Panc1 (cell line): ENCODE data around the gene LYZL2. TPM values are rescaled to one million over a fixed set of nuclear protein-coding genes. Genes with fewer than 3 reads are reported as not detected.

Experiments
- ATAC-seq: fragments of 200-7000 bp; cut with Tn5 transposase; 2 replicates; pipeline ENCODE4 v1.9.1; 2020; ENCODE audit warnings: mild to moderate bottlenecking, moderate library complexity
- BruUV-seq: library from RNA; stranded (reverse); fragments of 400-500 nt; replicated peaks from 2 replicates; lab custom pipeline; 2021; lab: Mats Ljungman, UMichigan
- CTCF ChIA-PET: fragments of 300-600 bp; sonication (Branson Sonifier 250); formaldehyde crosslinking; loops from one replicate; lab custom pipeline; 2022; ENCODE audit warnings: antibody characterized with exemption; lab: Charles Lee
- POLR2A ChIA-PET: fragments of 300-600 bp; sonication (Branson Sonifier 250); formaldehyde crosslinking; loops from one replicate; lab custom pipeline; 2022; ENCODE audit warnings: antibody characterized with exemption; lab: Charles Lee
- DNase-seq: peaks from one replicate; pipeline ENCODE4 v3.0.0-alpha.2; 2010; ENCODE audit warnings: low read depth, low spot score
- H3K27ac ChIP-seq: 2 replicates; pipeline ENCODE4 v1.5.1; 2011; ENCODE audit warnings: mild to moderate bottlenecking, low read length, inconsistent platforms
- H3K27me3 ChIP-seq: fragments of 200-500 bp; sonication (Bioruptor generic); 2 replicates; pipeline ENCODE4 v1.6.0; 2014; ENCODE audit warnings: low read length, inconsistent platforms; ENCODE audit not compliant: control insufficient read depth, insufficient read depth
- H3K36me3 ChIP-seq: fragments of 200-500 bp; sonication (Bioruptor generic); 2 replicates; pipeline ENCODE4 v1.5.1; 2014; ENCODE audit warnings: inconsistent platforms, mild to moderate bottlenecking, low read length, moderate library complexity; ENCODE audit not compliant: control insufficient read depth, insufficient read depth
- H3K4me1 ChIP-seq: 2 replicates; pipeline ENCODE4 v1.5.1; 2011; ENCODE audit warnings: inconsistent platforms, mild to moderate bottlenecking, low read length, moderate library complexity; ENCODE audit not compliant: control insufficient read depth, insufficient read depth
- H3K4me3 ChIP-seq, 2 experiments: 2 replicates each; pipeline ENCODE4 v1.5.1; 2011 to 2012; ENCODE audit warnings: low read depth in 2 of 2, low read length in 2 of 2, mild to moderate bottlenecking in 2 of 2, inconsistent platforms in 1 of 2, moderate library complexity in 1 of 2
- H3K9me3 ChIP-seq: fragments of 200-500 bp; sonication (Bioruptor generic); 2 replicates; pipeline ENCODE4 v1.5.1; 2014; ENCODE audit warnings: low read depth, mild to moderate bottlenecking, inconsistent platforms, low read length, moderate library complexity; ENCODE audit not compliant: control insufficient read depth, insufficient read depth
- POLR2AphosphoS5 ChIP-seq: IDR thresholded peaks from 2 replicates; pipeline ENCODE4 v1.6.1; 2012; ENCODE audit warnings: mild to moderate bottlenecking, low read depth, low read length, moderate library complexity
- SIN3A ChIP-seq: IDR thresholded peaks from 2 replicates; pipeline ENCODE4 v1.6.1; 2012; ENCODE audit warnings: low read depth, mild to moderate bottlenecking, low read length, moderate library complexity, borderline replicate concordance; ENCODE audit not compliant: insufficient read depth
- TCF7L2 ChIP-seq: IDR thresholded peaks from 2 replicates; pipeline ENCODE4 v1.6.1; 2011; ENCODE audit warnings: mild to moderate bottlenecking, low read depth, low read length, inconsistent platforms
- in situ Hi-C: cut with HindIII; loops from 2 replicates; pipeline ENCODE4 v1.10.0; 2016; ENCODE audit warnings: low sequenced_read_pairs, low pct_unique_long_range_greater_than_20kb
- intact Hi-C: fragments of 100-400 bp; cut with micrococcal nuclease; formaldehyde crosslinking; loops from one replicate; pipeline ENCODE4 v1.10.0; 2022; ENCODE audit not compliant: unreplicated experiment
- total RNA-seq: library from RNA; stranded (reverse); gene quantifications from one replicate; pipeline ENCODE4 v1.2.1, GENCODE V29; 2021; ENCODE audit not compliant: unreplicated experiment
- TF ChIP-seq, protein P1 (sequence below), 2 experiments: IDR thresholded peaks; 2 replicates each; pipeline ENCODE4 v1.6.1; 2011 to 2012; ENCODE audit warnings: low read depth in 2 of 2, control low read depth in 1 of 2, low read length in 1 of 2, mild to moderate bottlenecking in 1 of 2, moderate library complexity in 1 of 2; ENCODE audit not compliant: insufficient read depth in 1 of 2
- TF ChIP-seq, protein P2 (sequence below): fragments of 450-650 bp; IDR thresholded peaks from 2 replicates; pipeline ENCODE4 v1.5.1; 2017; ENCODE audit warnings: mild to moderate bottlenecking

The LYZL2 gene
- total RNA-seq, 1 experiment from 2014 or later, result not detected

DNA sequence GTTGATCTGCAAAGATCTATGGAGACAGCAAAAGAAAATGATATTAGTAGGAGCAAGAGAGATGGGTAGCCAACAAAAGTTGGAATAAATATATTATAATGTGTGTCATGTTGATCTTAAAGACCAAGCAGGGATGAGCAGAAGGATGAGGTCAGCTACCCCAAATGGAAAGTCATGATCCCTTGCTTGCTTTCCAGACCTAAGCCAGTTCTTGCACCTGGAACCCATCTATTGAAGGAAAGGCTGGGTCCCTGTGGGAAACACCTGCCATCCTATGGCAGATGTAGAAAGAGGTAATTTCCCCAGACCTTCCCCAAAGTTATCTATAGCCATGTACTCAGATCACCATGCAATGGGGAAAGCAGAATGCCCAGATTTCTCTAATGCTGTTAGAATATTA lies 52.5 kb downstream of the LYZL2 start:
- H3K9me3 ChIP-seq, result no peaks in the 10 kb centered on the region
- ChIA-PET CTCF (no interaction called here), POLR2A (no interaction called here)
- no peaks in the 10 kb centered on the region for H3K36me3 ChIP-seq
- TF ChIP-seq, protein P1, sequence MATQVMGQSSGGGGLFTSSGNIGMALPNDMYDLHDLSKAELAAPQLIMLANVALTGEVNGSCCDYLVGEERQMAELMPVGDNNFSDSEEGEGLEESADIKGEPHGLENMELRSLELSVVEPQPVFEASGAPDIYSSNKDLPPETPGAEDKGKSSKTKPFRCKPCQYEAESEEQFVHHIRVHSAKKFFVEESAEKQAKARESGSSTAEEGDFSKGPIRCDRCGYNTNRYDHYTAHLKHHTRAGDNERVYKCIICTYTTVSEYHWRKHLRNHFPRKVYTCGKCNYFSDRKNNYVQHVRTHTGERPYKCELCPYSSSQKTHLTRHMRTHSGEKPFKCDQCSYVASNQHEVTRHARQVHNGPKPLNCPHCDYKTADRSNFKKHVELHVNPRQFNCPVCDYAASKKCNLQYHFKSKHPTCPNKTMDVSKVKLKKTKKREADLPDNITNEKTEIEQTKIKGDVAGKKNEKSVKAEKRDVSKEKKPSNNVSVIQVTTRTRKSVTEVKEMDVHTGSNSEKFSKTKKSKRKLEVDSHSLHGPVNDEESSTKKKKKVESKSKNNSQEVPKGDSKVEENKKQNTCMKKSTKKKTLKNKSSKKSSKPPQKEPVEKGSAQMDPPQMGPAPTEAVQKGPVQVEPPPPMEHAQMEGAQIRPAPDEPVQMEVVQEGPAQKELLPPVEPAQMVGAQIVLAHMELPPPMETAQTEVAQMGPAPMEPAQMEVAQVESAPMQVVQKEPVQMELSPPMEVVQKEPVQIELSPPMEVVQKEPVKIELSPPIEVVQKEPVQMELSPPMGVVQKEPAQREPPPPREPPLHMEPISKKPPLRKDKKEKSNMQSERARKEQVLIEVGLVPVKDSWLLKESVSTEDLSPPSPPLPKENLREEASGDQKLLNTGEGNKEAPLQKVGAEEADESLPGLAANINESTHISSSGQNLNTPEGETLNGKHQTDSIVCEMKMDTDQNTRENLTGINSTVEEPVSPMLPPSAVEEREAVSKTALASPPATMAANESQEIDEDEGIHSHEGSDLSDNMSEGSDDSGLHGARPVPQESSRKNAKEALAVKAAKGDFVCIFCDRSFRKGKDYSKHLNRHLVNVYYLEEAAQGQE (IDR thresholded peaks at IDR 0.05; ENCODE audit: insufficient read depth in 1 of 2, low read depth in 2 of 2, low read length in 1 of 2), result no peak
- H3K4me1 ChIP-seq, result no peaks in the 10 kb centered on the region
- H3K27me3 ChIP-seq, result no peaks in the 10 kb centered on the region
- no peak overlapping the region for H3K27ac ChIP-seq
- no peak overlapping the region for H3K4me3 ChIP-seq
- no peak for ATAC-seq
- no peak for DNase-seq
- BruUV-seq, result no TSS peak
- in situ Hi-C loops, result no loop called here
- intact Hi-C loops, result no loop called here

DNA sequence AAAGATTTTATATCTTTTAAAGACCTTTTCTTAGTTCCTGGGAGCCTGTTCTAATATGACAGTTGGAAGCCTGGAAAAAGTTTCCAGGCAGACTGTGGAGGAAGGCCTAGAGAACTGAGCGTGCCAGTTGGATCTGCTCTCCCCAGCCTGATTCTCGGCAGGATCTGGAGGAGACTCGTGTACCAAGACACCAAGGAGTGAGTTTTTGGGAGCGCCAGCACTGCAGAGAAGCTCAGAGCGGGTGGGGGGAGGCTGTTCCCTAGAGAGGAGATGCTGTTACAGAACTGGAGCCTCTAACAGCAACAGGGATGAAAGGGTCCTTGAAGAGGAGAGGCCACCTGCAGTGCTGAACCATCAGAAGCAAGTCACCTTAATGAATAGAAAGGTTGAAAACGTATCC lies 52.9 kb downstream of the LYZL2 start:
- ATAC-seq, result no peak
- Histone ChIP-seq H3K4me1 (no peaks in the 10 kb centered on the region), H3K27ac (no peak overlapping the region), H3K36me3 (no peaks in the 10 kb centered on the region), H3K27me3 (no peaks in the 10 kb centered on the region), H3K9me3 (no peaks in the 10 kb centered on the region), H3K4me3 (no peak overlapping the region)
- BruUV-seq, result no TSS peak
- CTCF ChIA-PET, result no interaction called here
- POLR2A ChIA-PET, result no interaction called here
- intact Hi-C loops, result no loop called here
- TF ChIP-seq POLR2AphosphoS5 (no peak), TCF7L2 (no peak), SIN3A (no peak)
- TF ChIP-seq, protein P1 (IDR thresholded peaks at IDR 0.05; ENCODE audit: insufficient read depth in 1 of 2, low read depth in 2 of 2, low read length in 1 of 2), result no peak
- TF ChIP-seq, protein P2, sequence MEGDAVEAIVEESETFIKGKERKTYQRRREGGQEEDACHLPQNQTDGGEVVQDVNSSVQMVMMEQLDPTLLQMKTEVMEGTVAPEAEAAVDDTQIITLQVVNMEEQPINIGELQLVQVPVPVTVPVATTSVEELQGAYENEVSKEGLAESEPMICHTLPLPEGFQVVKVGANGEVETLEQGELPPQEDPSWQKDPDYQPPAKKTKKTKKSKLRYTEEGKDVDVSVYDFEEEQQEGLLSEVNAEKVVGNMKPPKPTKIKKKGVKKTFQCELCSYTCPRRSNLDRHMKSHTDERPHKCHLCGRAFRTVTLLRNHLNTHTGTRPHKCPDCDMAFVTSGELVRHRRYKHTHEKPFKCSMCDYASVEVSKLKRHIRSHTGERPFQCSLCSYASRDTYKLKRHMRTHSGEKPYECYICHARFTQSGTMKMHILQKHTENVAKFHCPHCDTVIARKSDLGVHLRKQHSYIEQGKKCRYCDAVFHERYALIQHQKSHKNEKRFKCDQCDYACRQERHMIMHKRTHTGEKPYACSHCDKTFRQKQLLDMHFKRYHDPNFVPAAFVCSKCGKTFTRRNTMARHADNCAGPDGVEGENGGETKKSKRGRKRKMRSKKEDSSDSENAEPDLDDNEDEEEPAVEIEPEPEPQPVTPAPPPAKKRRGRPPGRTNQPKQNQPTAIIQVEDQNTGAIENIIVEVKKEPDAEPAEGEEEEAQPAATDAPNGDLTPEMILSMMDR, result no peak
- in situ Hi-C loops, result no loop called here
- no peak for DNase-seq
